Right lobe of liver (tissue), 4 donors: ENCODE data around the gene PET100.

Experiments
- POLR2A ChIP-seq: fragments of 450-650 bp; IDR thresholded peaks from one replicate; pipeline ENCODE4 v1.6.1; 2017; ENCODE audit warnings: antibody characterized with exemption, mild to moderate bottlenecking
- TF ChIP-seq, protein P1 (sequence below), 4 donors: fragments of 200-600 bp in 3 of 4; fragments of 450-650 bp in 1 of 4; IDR thresholded peaks; one replicate each; pipeline versions ENCODE4 v1.5.1 to v1.8.0; 2016 to 2022; ENCODE audit warnings: antibody characterized with exemption in 4 of 4, mild to moderate bottlenecking in 2 of 4
- donor health status: DM: no; HTN: no; CAD: no.
- donor health status: DM: no; HTN: no; CAD: no.
- donor health status: DM: no; HTN: yes; CAD: no.

DNA sequence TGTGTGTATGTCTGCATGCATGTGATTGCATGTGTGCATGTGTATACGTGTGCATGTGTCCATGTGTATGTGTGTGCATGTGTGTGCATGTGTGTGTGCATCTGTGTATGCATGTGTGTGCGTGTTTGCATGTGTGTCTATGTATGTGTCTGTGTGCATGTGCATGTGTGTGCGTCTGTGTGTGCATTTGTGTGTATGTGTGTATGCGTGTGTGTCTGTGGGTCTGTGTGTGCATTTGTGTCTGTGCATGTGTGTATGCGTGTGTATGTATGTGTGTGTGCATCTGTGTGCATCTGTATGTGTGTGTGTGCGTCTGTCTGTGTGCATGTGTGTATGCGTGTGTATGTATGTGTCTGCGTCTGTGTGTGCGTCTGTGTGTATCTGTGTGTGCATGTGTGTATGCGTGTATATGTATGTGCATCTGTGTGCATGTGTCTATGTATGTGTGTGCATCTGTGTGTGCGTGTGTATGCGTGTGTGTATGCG is 10.3 kb downstream of the PET100 start:
- TF ChIP-seq, protein P1, sequence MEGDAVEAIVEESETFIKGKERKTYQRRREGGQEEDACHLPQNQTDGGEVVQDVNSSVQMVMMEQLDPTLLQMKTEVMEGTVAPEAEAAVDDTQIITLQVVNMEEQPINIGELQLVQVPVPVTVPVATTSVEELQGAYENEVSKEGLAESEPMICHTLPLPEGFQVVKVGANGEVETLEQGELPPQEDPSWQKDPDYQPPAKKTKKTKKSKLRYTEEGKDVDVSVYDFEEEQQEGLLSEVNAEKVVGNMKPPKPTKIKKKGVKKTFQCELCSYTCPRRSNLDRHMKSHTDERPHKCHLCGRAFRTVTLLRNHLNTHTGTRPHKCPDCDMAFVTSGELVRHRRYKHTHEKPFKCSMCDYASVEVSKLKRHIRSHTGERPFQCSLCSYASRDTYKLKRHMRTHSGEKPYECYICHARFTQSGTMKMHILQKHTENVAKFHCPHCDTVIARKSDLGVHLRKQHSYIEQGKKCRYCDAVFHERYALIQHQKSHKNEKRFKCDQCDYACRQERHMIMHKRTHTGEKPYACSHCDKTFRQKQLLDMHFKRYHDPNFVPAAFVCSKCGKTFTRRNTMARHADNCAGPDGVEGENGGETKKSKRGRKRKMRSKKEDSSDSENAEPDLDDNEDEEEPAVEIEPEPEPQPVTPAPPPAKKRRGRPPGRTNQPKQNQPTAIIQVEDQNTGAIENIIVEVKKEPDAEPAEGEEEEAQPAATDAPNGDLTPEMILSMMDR (IDR thresholded peaks at IDR 0.05): no peak
- TF ChIP-seq POLR2A: no peak
